ENCODE data around the gene PRR5.

PRR5 gene

DNA sequence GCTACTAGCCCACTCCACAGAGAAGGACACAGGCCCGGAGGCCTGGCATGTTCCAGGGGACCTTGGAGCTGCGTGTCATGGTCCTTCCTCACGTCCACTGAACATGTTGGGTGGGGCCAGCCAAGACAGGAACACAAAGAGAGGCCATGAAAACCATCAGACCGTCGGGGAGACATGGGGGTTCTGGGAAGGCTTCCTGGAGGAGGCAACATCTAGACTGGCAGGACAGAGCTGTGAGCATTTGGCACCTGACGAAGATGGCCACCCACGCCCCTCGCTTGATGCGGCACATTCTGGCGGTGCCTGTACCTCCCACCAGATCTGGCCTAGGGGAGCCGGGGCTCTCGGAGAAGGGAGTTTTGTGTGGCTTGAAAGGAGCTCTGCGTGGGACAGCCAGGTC, 25.7 kb downstream of the PRR5 start:
- no peak overlapping the region for H3K9ac ChIP-seq
- no peaks in the 10 kb centered on the region for H4K20me1 ChIP-seq (ENCODE audit: insufficient read depth)
- H3K36me3 ChIP-seq (ENCODE audit: insufficient read depth), result no peaks in the 10 kb centered on the region
- H3K79me2 ChIP-seq (ENCODE audit: insufficient read depth, low read depth), result no peaks in the 10 kb centered on the region
- H3K27ac ChIP-seq, result no peak overlapping the region
- no peak overlapping the region for H3K4me2 ChIP-seq
- TF ChIP-seq, protein P1, sequence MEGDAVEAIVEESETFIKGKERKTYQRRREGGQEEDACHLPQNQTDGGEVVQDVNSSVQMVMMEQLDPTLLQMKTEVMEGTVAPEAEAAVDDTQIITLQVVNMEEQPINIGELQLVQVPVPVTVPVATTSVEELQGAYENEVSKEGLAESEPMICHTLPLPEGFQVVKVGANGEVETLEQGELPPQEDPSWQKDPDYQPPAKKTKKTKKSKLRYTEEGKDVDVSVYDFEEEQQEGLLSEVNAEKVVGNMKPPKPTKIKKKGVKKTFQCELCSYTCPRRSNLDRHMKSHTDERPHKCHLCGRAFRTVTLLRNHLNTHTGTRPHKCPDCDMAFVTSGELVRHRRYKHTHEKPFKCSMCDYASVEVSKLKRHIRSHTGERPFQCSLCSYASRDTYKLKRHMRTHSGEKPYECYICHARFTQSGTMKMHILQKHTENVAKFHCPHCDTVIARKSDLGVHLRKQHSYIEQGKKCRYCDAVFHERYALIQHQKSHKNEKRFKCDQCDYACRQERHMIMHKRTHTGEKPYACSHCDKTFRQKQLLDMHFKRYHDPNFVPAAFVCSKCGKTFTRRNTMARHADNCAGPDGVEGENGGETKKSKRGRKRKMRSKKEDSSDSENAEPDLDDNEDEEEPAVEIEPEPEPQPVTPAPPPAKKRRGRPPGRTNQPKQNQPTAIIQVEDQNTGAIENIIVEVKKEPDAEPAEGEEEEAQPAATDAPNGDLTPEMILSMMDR (conservative IDR thresholded peaks at IDR 0.05; ENCODE audit: low read depth, low read length), result no peak
- no peaks in the 10 kb centered on the region for H3K4me1 ChIP-seq (ENCODE audit: low read depth, poor library complexity, severe bottlenecking)
- no peak overlapping the region for H3K4me3 ChIP-seq (IDR thresholded peaks at IDR 0.05; ENCODE audit: insufficient read depth, low read depth, low read length)
- peaks cover 2% of the 10 kb centered on the region; the same call in 1 of the 2 replicates for H3K27me3 ChIP-seq (ENCODE audit: insufficient read depth, low read depth)
- no peak overlapping the region for H2AFZ ChIP-seq (ENCODE audit: low read depth)

DNA sequence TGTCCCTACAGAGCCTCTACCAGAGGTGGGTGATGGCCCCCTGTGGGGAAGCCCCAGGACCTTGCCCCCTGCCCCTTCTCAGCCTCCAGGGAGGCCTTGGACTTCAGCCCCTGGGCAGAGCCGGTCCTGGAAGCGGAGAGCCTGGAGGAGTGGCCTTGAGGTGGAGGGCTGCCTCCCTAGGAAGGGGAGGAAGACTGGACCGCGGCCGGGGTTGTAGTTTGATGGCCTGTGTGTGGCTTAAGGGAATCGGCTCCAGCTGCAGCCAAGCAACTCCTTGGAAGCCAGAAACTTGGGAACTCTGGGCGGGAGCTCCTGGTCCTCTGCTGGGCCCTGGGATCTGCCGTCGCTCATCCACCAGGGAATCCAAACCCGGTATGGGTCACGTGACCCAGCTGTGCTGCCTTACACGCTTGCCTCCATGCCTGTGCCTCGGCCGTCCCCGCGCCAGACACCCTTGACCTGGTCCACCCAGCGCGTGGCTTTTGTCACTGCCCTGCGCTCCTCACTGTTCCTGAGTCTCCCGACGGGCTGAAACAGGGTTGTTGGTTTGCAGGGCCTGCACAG, 26.8 kb downstream of the PRR5 start:
- Histone ChIP-seq H3K27ac (no peak overlapping the region), H3K4me3 (IDR thresholded peaks at IDR 0.05; ENCODE audit: insufficient read depth, low read depth, low read length) (no peak overlapping the region), H4K20me1 (ENCODE audit: insufficient read depth) (no peaks in the 10 kb centered on the region), H3K4me2 (no peak overlapping the region), H3K27me3 (ENCODE audit: insufficient read depth, low read depth) (no peaks in the 10 kb centered on the region), H3K79me2 (ENCODE audit: insufficient read depth, low read depth) (no peaks in the 10 kb centered on the region), H2AFZ (ENCODE audit: low read depth) (no peak overlapping the region), H3K36me3 (ENCODE audit: insufficient read depth) (no peaks in the 10 kb centered on the region), H3K4me1 (ENCODE audit: low read depth, poor library complexity, severe bottlenecking) (no peaks in the 10 kb centered on the region), H3K9ac (no peak overlapping the region)
- TF ChIP-seq, protein P1 (conservative IDR thresholded peaks at IDR 0.05; ENCODE audit: low read depth, low read length), result no peak

DNA sequence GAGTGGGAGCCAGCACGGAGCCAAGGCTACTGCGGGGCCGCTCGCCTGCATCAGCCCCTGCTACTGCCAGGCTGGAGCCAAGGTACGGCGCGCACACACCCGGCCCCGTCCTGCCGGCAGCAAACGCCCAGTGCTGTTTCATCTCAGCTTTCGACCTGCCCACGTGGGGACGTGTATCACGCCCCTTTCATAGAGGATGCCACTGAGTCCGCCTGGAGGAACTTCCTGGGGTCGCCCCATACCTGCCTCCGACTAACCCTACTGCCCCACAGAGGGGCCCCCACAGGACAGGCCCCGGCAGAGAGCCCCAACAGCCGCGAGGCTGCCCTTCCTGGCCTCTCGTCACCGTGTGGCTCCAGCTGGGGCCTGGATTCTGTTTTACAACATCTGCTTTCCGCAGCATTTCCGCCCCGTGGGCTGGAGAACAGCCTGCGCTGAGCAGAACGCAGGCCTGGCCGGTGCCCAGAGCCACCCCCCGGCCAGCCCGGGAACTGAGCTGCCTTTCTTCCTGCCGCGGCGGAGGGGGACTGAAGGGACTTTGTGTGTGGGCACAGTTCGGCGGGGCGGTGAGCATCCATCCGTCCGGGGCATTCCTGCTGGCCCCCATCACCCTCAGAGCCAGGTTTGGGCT, 27.5 kb downstream of the PRR5 start:
- H3K4me2 ChIP-seq, result no peak overlapping the region
- TF ChIP-seq, protein P1 (conservative IDR thresholded peaks at IDR 0.05; ENCODE audit: low read depth, low read length), result no peak
- H3K4me3 ChIP-seq (IDR thresholded peaks at IDR 0.05; ENCODE audit: insufficient read depth, low read depth, low read length), result no peak overlapping the region
- no peaks in the 10 kb centered on the region for H3K79me2 ChIP-seq (ENCODE audit: insufficient read depth, low read depth)
- H3K4me1 ChIP-seq (ENCODE audit: low read depth, poor library complexity, severe bottlenecking), result no peaks in the 10 kb centered on the region
- no peak overlapping the region for H2AFZ ChIP-seq (ENCODE audit: low read depth)
- no peak overlapping the region for H3K9ac ChIP-seq
- H3K36me3 ChIP-seq (ENCODE audit: insufficient read depth), result no peaks in the 10 kb centered on the region
- no peaks in the 10 kb centered on the region for H3K27me3 ChIP-seq (ENCODE audit: insufficient read depth, low read depth)
- H4K20me1 ChIP-seq (ENCODE audit: insufficient read depth), result no peaks in the 10 kb centered on the region
- no peak overlapping the region for H3K27ac ChIP-seq

DNA sequence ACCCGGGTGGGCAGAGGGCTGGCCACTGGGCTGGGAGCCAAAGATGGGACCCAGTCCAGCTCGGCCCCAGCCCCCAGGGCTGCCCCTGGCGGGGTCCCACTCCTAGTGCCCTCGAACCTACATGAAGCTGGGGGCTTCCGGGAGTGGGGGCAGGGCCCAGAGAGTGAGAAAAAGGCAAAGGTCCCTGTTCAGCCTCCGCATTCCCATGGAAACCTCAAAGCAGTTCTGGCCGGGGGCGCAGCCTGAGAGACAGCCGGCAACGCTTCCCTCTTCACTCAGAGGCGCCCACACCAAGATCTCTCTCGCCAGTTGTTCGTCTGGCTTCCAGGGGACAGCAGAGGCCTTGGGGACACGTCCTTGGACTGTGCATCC, 28.0 kb downstream of the PRR5 start:
- H3K9ac ChIP-seq, result no peak overlapping the region
- no peaks in the 10 kb centered on the region for H3K79me2 ChIP-seq (ENCODE audit: insufficient read depth, low read depth)
- TF ChIP-seq, protein P1 (conservative IDR thresholded peaks at IDR 0.05; ENCODE audit: low read depth, low read length), result no peak
- no peaks in the 10 kb centered on the region for H4K20me1 ChIP-seq (ENCODE audit: insufficient read depth)
- H2AFZ ChIP-seq (ENCODE audit: low read depth), result no peak overlapping the region
- H3K36me3 ChIP-seq (ENCODE audit: insufficient read depth), result no peaks in the 10 kb centered on the region
- H3K4me2 ChIP-seq, result no peak overlapping the region
- H3K27ac ChIP-seq, result no peak overlapping the region
- no peaks in the 10 kb centered on the region for H3K4me1 ChIP-seq (ENCODE audit: low read depth, poor library complexity, severe bottlenecking)
- no peaks in the 10 kb centered on the region for H3K27me3 ChIP-seq (ENCODE audit: insufficient read depth, low read depth)
- H3K4me3 ChIP-seq (IDR thresholded peaks at IDR 0.05; ENCODE audit: insufficient read depth, low read depth, low read length), result no peak overlapping the region
